Smooth muscle cell (in vitro differentiated cells): ENCODE measurements around the gene CHMP2A. TPM values are rescaled to one million over a fixed set of nuclear protein-coding genes. Genes with fewer than 3 reads are reported as not detected.

Experiments
- DNase-seq: peaks from one replicate; lab custom pipeline; 2025; ENCODE audit not compliant: unreplicated experiment; lab: John Stamatoyannopoulos, UW
- H2AFZ ChIP-seq: fragments of 200-600 bp; sonication (generic); 2 replicates; pipeline ENCODE4 v1.6.0; 2016; ENCODE audit warnings: antibody characterized with exemption, low read depth, mild to moderate bottlenecking
- H3F3A ChIP-seq: fragments of 200-600 bp; sonication (generic); 2 replicates; pipeline ENCODE4 v1.6.0; 2017; ENCODE audit warnings: antibody characterized with exemption, low read depth
- H3K27ac ChIP-seq: fragments of 200-600 bp; sonication (generic); 2 replicates; pipeline ENCODE4 v1.5.1; 2016; ENCODE audit warnings: low read depth, mild to moderate bottlenecking
- H3K27me3 ChIP-seq: fragments of 200-600 bp; sonication (generic); 2 replicates; pipeline ENCODE4 v1.6.1; 2016; ENCODE audit warnings: low read depth, mild to moderate bottlenecking
- H3K36me3 ChIP-seq: fragments of 200-600 bp; sonication (generic); 2 replicates; pipeline ENCODE4 v1.5.1; 2016; ENCODE audit warnings: low read depth
- H3K4me1 ChIP-seq: fragments of 200-600 bp; sonication (generic); 2 replicates; pipeline ENCODE4 v1.5.1; 2016; ENCODE audit warnings: low read depth
- H3K4me2 ChIP-seq: fragments of 200-600 bp; sonication (generic); 2 replicates; pipeline ENCODE4 v1.6.0; 2016; ENCODE audit warnings: mild to moderate bottlenecking
- H3K4me3 ChIP-seq: fragments of 200-600 bp; sonication (generic); 2 replicates; pipeline ENCODE4 v1.5.1; 2016; ENCODE audit warnings: mild to moderate bottlenecking
- H3K79me2 ChIP-seq: fragments of 200-600 bp; sonication (generic); 2 replicates; pipeline ENCODE4 v1.6.0; 2016; ENCODE audit warnings: low read depth, mild to moderate bottlenecking
- H3K9ac ChIP-seq: fragments of 200-600 bp; sonication (generic); 2 replicates; pipeline ENCODE4 v1.6.0; 2016; ENCODE audit warnings: low read depth
- H3K9me3 ChIP-seq: fragments of 200-600 bp; sonication (generic); replicated peaks from 2 replicates; pipeline ENCODE4 v1.5.1; 2016; ENCODE audit warnings: low read depth
- H4K20me1 ChIP-seq: fragments of 200-600 bp; sonication (generic); 2 replicates; pipeline ENCODE4 v1.6.0; 2016; ENCODE audit warnings: low read depth
- WGBS: methylation state at CpG from one replicate; pipeline ENCODE4 v1.1.7; 2016; ENCODE audit warnings: low lambda C conversion rate; 5-methylcytosine and 5-hydroxymethylcytosine counted together
- polyA plus RNA-seq: library from polyadenylated mRNA; unstranded; fragments of >200 nt; fragmentation: Nextera tagmentation; extraction: Ambion mirVana; gene quantifications from 2 replicates; pipeline ENCODE4 v1.2.1, GENCODE V29; 2016
- total RNA-seq: library from RNA; depleted of rRNA; stranded (reverse); fragments of >200 nt; gene quantifications from 2 replicates; pipeline ENCODE4 v1.2.3, GENCODE V29; 2014
- TF ChIP-seq, protein P1 (sequence below): fragments of 200-600 bp; sonication (generic); IDR thresholded peaks from 2 replicates; pipeline ENCODE4 v1.5.1; 2017; ENCODE audit warnings: borderline replicate concordance, mild to moderate bottlenecking, antibody characterized with exemption; ENCODE audit not compliant: insufficient read depth, poor library complexity, severe bottlenecking

CHMP2A gene
- total and polyA plus RNA-seq, 2 experiments from 2014 or later, result 153 to 213 TPM

DNA sequence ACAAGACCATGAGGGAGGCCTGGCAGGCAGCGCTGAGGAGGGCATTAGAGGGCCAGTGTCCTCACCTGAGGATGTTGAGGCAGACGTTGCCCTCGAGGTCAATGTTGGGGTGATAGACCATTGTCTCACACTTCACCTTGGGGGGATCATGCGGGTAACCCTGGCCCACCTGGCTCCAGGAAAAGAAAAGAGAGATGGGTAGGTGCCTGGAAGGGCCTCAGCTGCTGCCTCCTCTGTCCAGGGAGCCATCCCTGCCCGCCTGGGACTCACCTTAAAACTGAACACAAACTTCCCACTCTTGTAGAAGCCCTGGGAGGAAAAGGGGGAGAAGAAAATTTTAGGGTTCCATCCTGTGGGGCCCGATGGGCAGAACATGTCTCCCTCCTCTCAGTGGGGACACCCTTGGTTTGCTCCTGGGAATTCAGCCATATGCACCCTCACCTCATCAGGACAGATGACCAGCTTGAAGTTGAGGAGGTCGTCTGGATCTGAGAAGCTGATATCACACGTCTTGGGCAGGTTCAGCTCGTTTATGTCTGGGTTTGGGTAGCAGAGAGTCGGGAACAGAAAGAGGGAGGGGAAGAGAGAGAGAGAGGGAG, 1.8 kb upstream of the CHMP2A start:
- no peaks in the 10 kb centered on the region for H3K9me3 ChIP-seq
- H2AFZ ChIP-seq, result no peak overlapping the region
- peak overlapping the region; percentile 62 for H3K4me3 ChIP-seq
- peak overlapping the region; percentile 96 for H3K9ac ChIP-seq
- H3F3A ChIP-seq, result peaks cover 27% of the 10 kb centered on the region
- H3K4me1 ChIP-seq, result peaks cover 25% of the 10 kb centered on the region
- peak overlapping the region; percentile 93 for H3K4me2 ChIP-seq
- TF ChIP-seq, protein P1, sequence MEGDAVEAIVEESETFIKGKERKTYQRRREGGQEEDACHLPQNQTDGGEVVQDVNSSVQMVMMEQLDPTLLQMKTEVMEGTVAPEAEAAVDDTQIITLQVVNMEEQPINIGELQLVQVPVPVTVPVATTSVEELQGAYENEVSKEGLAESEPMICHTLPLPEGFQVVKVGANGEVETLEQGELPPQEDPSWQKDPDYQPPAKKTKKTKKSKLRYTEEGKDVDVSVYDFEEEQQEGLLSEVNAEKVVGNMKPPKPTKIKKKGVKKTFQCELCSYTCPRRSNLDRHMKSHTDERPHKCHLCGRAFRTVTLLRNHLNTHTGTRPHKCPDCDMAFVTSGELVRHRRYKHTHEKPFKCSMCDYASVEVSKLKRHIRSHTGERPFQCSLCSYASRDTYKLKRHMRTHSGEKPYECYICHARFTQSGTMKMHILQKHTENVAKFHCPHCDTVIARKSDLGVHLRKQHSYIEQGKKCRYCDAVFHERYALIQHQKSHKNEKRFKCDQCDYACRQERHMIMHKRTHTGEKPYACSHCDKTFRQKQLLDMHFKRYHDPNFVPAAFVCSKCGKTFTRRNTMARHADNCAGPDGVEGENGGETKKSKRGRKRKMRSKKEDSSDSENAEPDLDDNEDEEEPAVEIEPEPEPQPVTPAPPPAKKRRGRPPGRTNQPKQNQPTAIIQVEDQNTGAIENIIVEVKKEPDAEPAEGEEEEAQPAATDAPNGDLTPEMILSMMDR, result no peak
- peaks cover 14% of the 10 kb centered on the region for H4K20me1 ChIP-seq
- DNase-seq, result no peak
- 85% methylated on average over 10 of the region's 10 CpGs for WGBS
- no peaks in the 10 kb centered on the region for H3K27me3 ChIP-seq
- H3K27ac ChIP-seq, result peak overlapping the region; percentile 98
- no peaks in the 10 kb centered on the region for H3K36me3 ChIP-seq
- peaks cover 47% of the 10 kb centered on the region for H3K79me2 ChIP-seq

- Histone ChIP-seq H3K27me3 (no peaks in the 10 kb centered on the region), H3K9ac (peak overlapping the region; percentile 96), H3K79me2 (peaks cover 47% of the 10 kb centered on the region), H4K20me1 (peaks cover 14% of the 10 kb centered on the region), H3K4me3 (no peak overlapping the region), H2AFZ (no peak overlapping the region), H3F3A (peaks cover 27% of the 10 kb centered on the region), H3K4me1 (peaks cover 25% of the 10 kb centered on the region), H3K27ac (peak overlapping the region; percentile 98), H3K4me2 (no peak overlapping the region), H3K9me3 (no peaks in the 10 kb centered on the region), H3K36me3 (no peaks in the 10 kb centered on the region)
- TF ChIP-seq, protein P1, result no peak
- 94% methylated on average over 14 of the region's 16 CpGs for WGBS
- no peak for DNase-seq
Observed at GRCh38 chr19:58555920-58556621, 1.2 kb upstream of the CHMP2A start.

DNA sequence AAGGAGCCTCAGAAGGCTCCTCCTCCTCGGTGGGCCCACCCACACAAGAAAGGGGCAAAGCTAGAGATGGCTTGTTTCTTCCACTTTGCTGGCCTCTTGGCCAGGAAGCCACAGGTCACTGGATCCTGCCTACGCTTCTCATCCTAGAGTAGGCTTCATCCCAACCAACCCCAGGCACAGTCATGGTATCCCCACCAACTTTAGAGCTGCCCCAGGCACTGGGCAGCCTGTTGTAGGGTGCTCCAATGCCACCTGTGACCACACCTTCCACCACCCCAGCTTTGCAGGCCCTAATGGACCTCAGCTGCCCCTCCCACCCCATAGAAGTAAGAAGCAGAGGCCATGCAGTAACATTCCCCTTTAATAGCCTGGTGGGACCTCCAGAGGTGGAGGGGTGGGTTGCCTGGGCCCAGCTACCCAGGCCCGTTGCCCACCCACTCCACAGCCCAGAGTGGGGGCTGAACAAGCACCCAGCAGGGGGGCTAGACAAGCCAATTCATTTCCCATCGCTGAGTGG, 522 bp upstream of the CHMP2A start:
- H3K79me2 ChIP-seq, result peaks cover 47% of the 10 kb centered on the region
- TF ChIP-seq, protein P1, result no peak

More for the DNA sequence above, 522 bp upstream of the CHMP2A start:
- Histone ChIP-seq H3K27me3 (no peaks in the 10 kb centered on the region), H3K4me2 (peak overlapping the region; percentile 92), H3K27ac (peak overlapping the region; percentile 98), H3K4me3 (peak overlapping the region; percentile 63), H4K20me1 (peaks cover 17% of the 10 kb centered on the region), H3K9me3 (no peaks in the 10 kb centered on the region), H3K4me1 (peaks cover 25% of the 10 kb centered on the region), H3F3A (peaks cover 27% of the 10 kb centered on the region), H3K36me3 (no peaks in the 10 kb centered on the region), H2AFZ (no peak overlapping the region), H3K9ac (peak overlapping the region; percentile 85)
- 75% methylated on average over 4 of the region's 4 CpGs for WGBS
- DNase-seq, result no peak
